ENCODE data around the gene TBCCD1. TPM values are rescaled to one million over a fixed set of nuclear protein-coding genes. Genes with fewer than 3 reads are reported as not detected.

Gene TBCCD1
- total RNA-seq, 4 donors from 2014 or later: 9.9 to 13.2 (median 11.5) TPM

GRCh38 chr3:186593862-186594261 is 26.7 kb upstream of the TBCCD1 start:
- 91% methylated on average over 3 of the region's 3 CpGs for WGBS
- no peak overlapping the region for H3K4me3 ChIP-seq
- H3K36me3 ChIP-seq: no peaks in the 10 kb centered on the region
- intact Hi-C loops (cut with DNase I): no loop called here
- no peaks in the 10 kb centered on the region for H3K9me3 ChIP-seq
- H3K4me1 ChIP-seq: peaks cover 0 to 9% (median 0%) of the 10 kb centered on the region in 4 donors
- H3K27me3 ChIP-seq: no peaks in the 10 kb centered on the region
- H3K27ac ChIP-seq (replicated peaks in 1 of 4): no peak overlapping the region
- DNase-seq (ENCODE audit: extremely low spot score): no peak
- TF ChIP-seq EP300 (IDR thresholded peaks at IDR 0.05): no peak
- TF ChIP-seq POLR2A (IDR thresholded peaks at IDR 0.05; ENCODE audit: low read depth): no peak
- TF ChIP-seq POLR2AphosphoS5 (IDR thresholded peaks at IDR 0.05): no peak
- TF ChIP-seq CTCF (IDR thresholded peaks at IDR 0.05): no peak

- H3K27me3 ChIP-seq: no peaks in the 10 kb centered on the region
- TF ChIP-seq CTCF (IDR thresholded peaks at IDR 0.05) (no peak), EP300 (IDR thresholded peaks at IDR 0.05) (no peak), POLR2AphosphoS5 (IDR thresholded peaks at IDR 0.05) (no peak), POLR2A (IDR thresholded peaks at IDR 0.05; ENCODE audit: low read depth) (no peak)
- no peaks in the 10 kb centered on the region for H3K4me1 ChIP-seq
- no peak for DNase-seq (ENCODE audit: extremely low spot score)
- H3K27ac ChIP-seq (replicated peaks in 1 of 4): no peak overlapping the region
- H3K9me3 ChIP-seq: no peaks in the 10 kb centered on the region
- no peaks in the 10 kb centered on the region for H3K36me3 ChIP-seq
- no peak overlapping the region for H3K4me3 ChIP-seq
- intact Hi-C loops (cut with DNase I): no loop called here
- WGBS: 89% methylated on average over 4 of the region's 4 CpGs
Measured at GRCh38 chr3:186592682-186593081, 25.5 kb upstream of the TBCCD1 start.

GRCh38 chr3:186590580-186591295 is 23.6 kb upstream of the TBCCD1 start:
- TF ChIP-seq POLR2A (IDR thresholded peaks at IDR 0.05; ENCODE audit: low read depth) (no peak), EP300 (IDR thresholded peaks at IDR 0.05) (no peak), CTCF (IDR thresholded peaks at IDR 0.05) (no peak), POLR2AphosphoS5 (IDR thresholded peaks at IDR 0.05) (no peak)
- Histone ChIP-seq H3K4me1 (no peaks in the 10 kb centered on the region), H3K27ac (replicated peaks in 1 of 4) (no peak overlapping the region), H3K4me3 (no peak overlapping the region), H3K27me3 (no peaks in the 10 kb centered on the region), H3K36me3 (peaks cover 0 to 9% (median 6%) of the 10 kb centered on the region in 4 donors), H3K9me3 (no peaks in the 10 kb centered on the region)
- WGBS: 67% methylated on average over 7 of the region's 7 CpGs
- intact Hi-C loops (cut with DNase I): no loop called here
- no peak for DNase-seq (ENCODE audit: extremely low spot score)

GRCh38 chr3:186589856-186590579 is 22.9 kb upstream of the TBCCD1 start:
- intact Hi-C loops (cut with DNase I): no loop called here
- 68% methylated on average over 5 of the region's 5 CpGs for WGBS
- Histone ChIP-seq H3K27ac (replicated peaks in 1 of 4) (no peak overlapping the region), H3K4me1 (no peaks in the 10 kb centered on the region), H3K4me3 (no peak overlapping the region), H3K27me3 (no peaks in the 10 kb centered on the region), H3K9me3 (no peaks in the 10 kb centered on the region), H3K36me3 (peaks cover 2 to 16% (median 14%) of the 10 kb centered on the region in 4 donors)
- DNase-seq (ENCODE audit: extremely low spot score): no peak
- TF ChIP-seq EP300 (IDR thresholded peaks at IDR 0.05) (no peak), POLR2A (IDR thresholded peaks at IDR 0.05; ENCODE audit: low read depth) (no peak), POLR2AphosphoS5 (IDR thresholded peaks at IDR 0.05) (no peak), CTCF (IDR thresholded peaks at IDR 0.05) (no peak)

All from esophagus muscularis mucosa (tissue), 4 donors.